ENCODE data around the gene NELL1.

NELL1 gene

GRCh38 chr11:21372672-21373071, 703.3 kb downstream of the NELL1 start:
- no peak for DNase-seq

GRCh38 chr11:21374376-21374775, 705.0 kb downstream of the NELL1 start:
- DNase-seq, result no peak

GRCh38 chr11:21385669-21386440, 716.5 kb downstream of the NELL1 start:
- DNase-seq, result no peak

- DNase-seq, result no peak
Observed at GRCh38 chr11:21390430-21390829, 721.0 kb downstream of the NELL1 start.

- DNase-seq, result no peak
Observed at GRCh38 chr11:21396342-21397008, 727.1 kb downstream of the NELL1 start.

GRCh38 chr11:21398195-21398594, 728.8 kb downstream of the NELL1 start:
- DNase-seq, result no peak

- DNase-seq, result no peak
Observed at GRCh38 chr11:21401496-21401895, 732.1 kb downstream of the NELL1 start.

GRCh38 chr11:21402274-21402673, 732.9 kb downstream of the NELL1 start:
- DNase-seq, result no peak

GRCh38 chr11:21403069-21403468, 733.7 kb downstream of the NELL1 start:
- DNase-seq, result no peak

- DNase-seq, result no peak
Observed at GRCh38 chr11:21405422-21405821, 736.0 kb downstream of the NELL1 start.

GRCh38 chr11:21410513-21410912, 741.1 kb downstream of the NELL1 start:
- DNase-seq, result no peak

- DNase-seq, result no peak
Observed at GRCh38 chr11:21411104-21411503, 741.7 kb downstream of the NELL1 start.

GRCh38 chr11:21411597-21411996, 742.2 kb downstream of the NELL1 start:
- no peak for DNase-seq

- no peak for DNase-seq
Observed at GRCh38 chr11:21412652-21413383, 743.4 kb downstream of the NELL1 start.

GRCh38 chr11:21414953-21415352, 745.6 kb downstream of the NELL1 start:
- DNase-seq, result no peak

GRCh38 chr11:21415606-21416005, 746.2 kb downstream of the NELL1 start:
- DNase-seq, result peak; percentile 8

- no peak for DNase-seq
Observed at GRCh38 chr11:21421711-21422329, 752.4 kb downstream of the NELL1 start.

- no peak for DNase-seq
Observed at GRCh38 chr11:21426931-21427330, 757.5 kb downstream of the NELL1 start.

- DNase-seq, result no peak
Observed at GRCh38 chr11:21427726-21428125, 758.3 kb downstream of the NELL1 start.

- no peak for DNase-seq
Observed at GRCh38 chr11:21428796-21429195, 759.4 kb downstream of the NELL1 start.

GRCh38 chr11:21429401-21429800, 760.0 kb downstream of the NELL1 start:
- no peak for DNase-seq

- DNase-seq, result no peak
Observed at GRCh38 chr11:21430537-21430936, 761.2 kb downstream of the NELL1 start.

- DNase-seq, result no peak
Observed at GRCh38 chr11:21446939-21447590, 777.7 kb downstream of the NELL1 start.

All from NCI-H1694 treated with DMSO at 0.1 percent for 48 hours (cell line).